H9 (cell line): ENCODE results near the gene TRIM42. TPM values are rescaled to one million over a fixed set of nuclear protein-coding genes. Genes with fewer than 3 reads are reported as not detected.

Experiments
- DNase-seq: peaks from one replicate; pipeline ENCODE4 v3.0.0-alpha.2; 2017
- H2AFZ ChIP-seq: one replicate; pipeline ENCODE4 v1.6.1; 2013; ENCODE audit warnings: mild to moderate bottlenecking, low read length, control low read depth, moderate library complexity
- H2AK5ac ChIP-seq: 2 replicates; pipeline ENCODE4 v1.6.1; 2013; ENCODE audit warnings: low read length, control low read depth, mixed read lengths; ENCODE audit not compliant: insufficient read length
- H2BK120ac ChIP-seq: one replicate; pipeline ENCODE4 v1.6.1; 2013; ENCODE audit warnings: low read depth, mild to moderate bottlenecking, low read length, control low read depth, inconsistent platforms; ENCODE audit not compliant: poor library complexity, severe bottlenecking
- H2BK12ac ChIP-seq: 2 replicates; pipeline ENCODE4 v1.6.1; 2013; ENCODE audit warnings: low read length, control low read depth, mixed read lengths, low read depth; ENCODE audit not compliant: insufficient read length
- H2BK15ac ChIP-seq: 2 replicates; pipeline ENCODE4 v1.6.1; 2013; ENCODE audit warnings: low read depth, low read length, control low read depth
- H2BK20ac ChIP-seq: one replicate; pipeline ENCODE4 v1.6.1; 2013; ENCODE audit warnings: low read depth, mild to moderate bottlenecking, low read length, control low read depth, inconsistent platforms; ENCODE audit not compliant: poor library complexity, severe bottlenecking
- H2BK5ac ChIP-seq: 2 replicates; pipeline ENCODE4 v1.6.1; 2013; ENCODE audit warnings: low read length, control low read depth, mixed read lengths; ENCODE audit not compliant: insufficient read length
- H3K14ac ChIP-seq: 2 replicates; pipeline ENCODE4 v1.6.1; 2013; ENCODE audit warnings: low read length, control low read depth; ENCODE audit not compliant: insufficient read depth
- H3K18ac ChIP-seq: 2 replicates; pipeline ENCODE4 v1.6.1; 2013; ENCODE audit warnings: low read depth, mild to moderate bottlenecking, mixed read lengths, low read length, control low read depth; ENCODE audit not compliant: insufficient read length
- H3K23ac ChIP-seq: 2 replicates; pipeline ENCODE4 v1.6.1; 2013; ENCODE audit warnings: low read length, control low read depth, mixed read lengths, low read depth; ENCODE audit not compliant: insufficient read length
- H3K23me2 ChIP-seq: 2 replicates; pipeline ENCODE4 v1.6.1; 2013; ENCODE audit warnings: low read depth, mild to moderate bottlenecking, mixed read lengths, low read length, control low read depth; ENCODE audit not compliant: insufficient read length, poor library complexity, severe bottlenecking
- H3K27ac ChIP-seq: 2 replicates; pipeline ENCODE4 v1.5.1; 2013; ENCODE audit warnings: low read length, control low read depth, mixed read lengths, low read depth; ENCODE audit not compliant: insufficient read length
- H3K27me3 ChIP-seq: 2 replicates; pipeline ENCODE4 v1.6.1; 2013; ENCODE audit warnings: low read length, control low read depth, inconsistent platforms; ENCODE audit not compliant: insufficient read depth
- H3K4ac ChIP-seq: 2 replicates; pipeline ENCODE4 v1.6.1; 2013; ENCODE audit warnings: low read depth, mild to moderate bottlenecking, control low read depth, inconsistent platforms, low read length, moderate library complexity
- H3K4me1 ChIP-seq: 2 replicates; pipeline ENCODE4 v1.6.1; 2013; ENCODE audit warnings: low read length, control low read depth, inconsistent platforms; ENCODE audit not compliant: insufficient read depth
- H3K4me2 ChIP-seq: 2 replicates; pipeline ENCODE4 v1.6.1; 2013; ENCODE audit warnings: low read length, control low read depth, mixed read lengths; ENCODE audit not compliant: insufficient read length, insufficient read depth
- H3K56ac ChIP-seq: 2 replicates; pipeline ENCODE4 v1.6.1; 2013; ENCODE audit warnings: low read depth, mild to moderate bottlenecking, mixed read lengths, low read length, control low read depth; ENCODE audit not compliant: insufficient read length
- H3K79me1 ChIP-seq: 2 replicates; pipeline ENCODE4 v1.6.1; 2013; ENCODE audit warnings: low read depth, mild to moderate bottlenecking, moderate library complexity, low read length, control low read depth, inconsistent platforms; ENCODE audit not compliant: insufficient read depth, poor library complexity, severe bottlenecking
- H3K79me2 ChIP-seq: 2 replicates; pipeline ENCODE4 v1.6.1; 2013; ENCODE audit warnings: low read length, control low read depth, inconsistent platforms; ENCODE audit not compliant: insufficient read depth
- H3K9ac ChIP-seq: 2 replicates; pipeline ENCODE4 v1.6.1; 2013; ENCODE audit warnings: low read length, control low read depth, mixed read lengths; ENCODE audit not compliant: insufficient read length; ENCODE audit errors: extremely low read depth
- H3K9me3 ChIP-seq: one replicate; pipeline ENCODE4 v1.6.1; 2013; ENCODE audit warnings: low read depth, low read length, inconsistent platforms; ENCODE audit not compliant: control insufficient read depth
- H3T11ph ChIP-seq: one replicate; pipeline ENCODE4 v1.6.1; 2013; ENCODE audit warnings: mild to moderate bottlenecking, low read length, control low read depth, inconsistent platforms
- H4K20me1 ChIP-seq: one replicate; pipeline ENCODE4 v1.6.1; 2013; ENCODE audit not compliant: control insufficient read depth, insufficient read length, insufficient read depth
- H4K5ac ChIP-seq: 2 replicates; pipeline ENCODE4 v1.6.1; 2013; ENCODE audit warnings: low read depth, mild to moderate bottlenecking, mixed read lengths, low read length, control low read depth; ENCODE audit not compliant: insufficient read length
- H4K8ac ChIP-seq: replicated peaks from 2 replicates; pipeline ENCODE4 v1.6.1; 2013; ENCODE audit warnings: low read length, control low read depth, mixed read lengths, low read depth; ENCODE audit not compliant: insufficient read length
- H4K91ac ChIP-seq: 2 replicates; pipeline ENCODE4 v1.6.1; 2013; ENCODE audit warnings: low read depth, mild to moderate bottlenecking, moderate library complexity, mixed read lengths, low read length, control low read depth; ENCODE audit not compliant: insufficient read length
- H3K27ac Mint-ChIP-seq, 3 experiments: 2 replicates in 2 of 3; 3 replicates in 1 of 3; pipeline ENCODE4 v1.8.0; 2020 to 2021; ENCODE audit warnings: mixed read lengths in 3 of 3, mild to moderate bottlenecking in 1 of 3, moderate library complexity in 1 of 3
- H3K27me3 Mint-ChIP-seq: 2 replicates; pipeline ENCODE4 v1.8.0; 2021; ENCODE audit warnings: low read depth, mild to moderate bottlenecking, moderate library complexity, mixed read lengths
- H3K36me3 Mint-ChIP-seq, 3 experiments: 2 replicates in 2 of 3; 3 replicates in 1 of 3; pipeline ENCODE4 v1.8.0; 2020 to 2021; ENCODE audit warnings: low read depth in 3 of 3, mixed read lengths in 3 of 3; ENCODE audit not compliant: insufficient read depth in 1 of 3
- H3K4me1 Mint-ChIP-seq, 2 experiments: 2 replicates each; pipeline ENCODE4 v1.8.0; 2020; ENCODE audit warnings: mixed read lengths in 2 of 2
- H3K4me3 Mint-ChIP-seq, 2 experiments: 2 replicates in 1 of 2; 3 replicates in 1 of 2; pipeline ENCODE4 v1.8.0; 2020 to 2021; ENCODE audit warnings: mild to moderate bottlenecking in 2 of 2, mixed read lengths in 2 of 2, moderate library complexity in 1 of 2
- H3K9me3 Mint-ChIP-seq, 2 experiments: 2 replicates in 1 of 2; 3 replicates in 1 of 2; pipeline ENCODE4 v1.8.0; 2020; ENCODE audit warnings: mild to moderate bottlenecking in 2 of 2, mixed read lengths in 2 of 2, moderate library complexity in 1 of 2
- CTCF ChIP-seq: fragments of 200-600 bp; sonication (generic); conservative IDR thresholded peaks from 3 replicates; pipeline ENCODE4 v1.8.0; 2021; ENCODE audit warnings: antibody characterized with exemption, mild to moderate bottlenecking
- WGBS: extraction: QIAGEN DNeasy Blood & Tissue Kit; methylation state at CpG from one replicate; pipeline ENCODE4 v1.1.7; 2013; ENCODE audit warnings: missing lambda C conversion rate, low lambda C conversion rate, mixed read lengths; ENCODE audit not compliant: insufficient read length; ENCODE audit errors: extremely low coverage; 5-methylcytosine and 5-hydroxymethylcytosine counted together
- total RNA-seq: library from RNA; stranded (reverse); gene quantifications from 2 replicates; pipeline ENCODE4 v1.2.1, GENCODE V29; 2021

The TRIM42 gene
- total RNA-seq, 1 experiment from 2014 or later = not detected

- Histone ChIP-seq H3K9ac (no peak overlapping the region), H3K14ac (no peak overlapping the region), H3K4me1 (no peaks in the 10 kb centered on the region), H2BK12ac (no peak overlapping the region), H3K23me2 (no peaks in the 10 kb centered on the region), H3K23ac (no peak overlapping the region), H4K8ac (no peak overlapping the region), H3T11ph (no peak overlapping the region), H3K79me2 (no peaks in the 10 kb centered on the region), H4K20me1 (no peaks in the 10 kb centered on the region), H4K5ac (no peak overlapping the region), H3K27ac (no peak overlapping the region), H3K27me3 (no peaks in the 10 kb centered on the region), H2BK5ac (no peak overlapping the region), H2BK20ac (no peak overlapping the region), H3K4ac (no peak overlapping the region), H3K56ac (no peak overlapping the region), H3K4me2 (no peak overlapping the region), H4K91ac (no peak overlapping the region), H3K18ac (no peak overlapping the region), H2BK120ac (no peak overlapping the region), H3K9me3 (no peaks in the 10 kb centered on the region), H3K79me1 (no peaks in the 10 kb centered on the region), H2AFZ (no peak overlapping the region), H2BK15ac (no peak overlapping the region), H2AK5ac (no peak overlapping the region)
- no peak for TF ChIP-seq CTCF
- WGBS = no CpG with 5 or more reads among the region's 5 CpGs
- Mint-ChIP-seq H3K4me1 (peaks cover 3 to 4% of the 10 kb centered on the region in 2 experiments), H3K36me3 (peaks cover 0 to 1% (median 0%) of the 10 kb centered on the region in 3 experiments; a peak in 1 of 7 replicates), H3K4me3 (no peak overlapping the region), H3K27me3 (no peaks in the 10 kb centered on the region; the same call in 1 of the 2 replicates), H3K27ac (no peak overlapping the region), H3K9me3 (no peaks in the 10 kb centered on the region; a peak in 3 of 5 replicates)
- no peak for DNase-seq
These were observed 42.2 kb downstream of the TRIM42 start for GRCh38 chr3:140719841-140720614.
